OCI-LY7 (cell line): ENCODE results near the gene AP1M2. TPM values are rescaled to one million over a fixed set of nuclear protein-coding genes. Genes with fewer than 3 reads are reported as not detected.

Source experiments
- BruUV-seq: library from RNA; stranded (reverse); fragments of 400-500 nt; replicated peaks from 2 replicates; lab custom pipeline; 2021; lab: Mats Ljungman, UMichigan
- CTCF ChIA-PET: fragments of 300-600 bp; sonication (Branson Sonifier 250); formaldehyde crosslinking; loops from one replicate; lab custom pipeline; 2022; ENCODE audit warnings: antibody characterized with exemption; ENCODE audit not compliant: unreplicated experiment; lab: Charles Lee
- POLR2A ChIA-PET: fragments of 300-600 bp; sonication (Branson Sonifier 250); formaldehyde crosslinking; loops from one replicate; lab custom pipeline; 2022; ENCODE audit warnings: antibody characterized with exemption; lab: Charles Lee
- DNase-seq: peaks from one replicate; pipeline ENCODE4 v3.0.0-alpha.2; 2015; ENCODE audit warnings: low spot score
- H2AFZ ChIP-seq: fragments of 200-600 bp; sonication (generic), shearing (Covaris generic); 2 replicates; pipeline ENCODE4 v1.6.1; 2014; ENCODE audit warnings: mild to moderate bottlenecking, antibody characterized with exemption, low read length, moderate library complexity
- H3K27ac ChIP-seq: fragments of 200-600 bp; sonication (generic); 2 replicates; pipeline ENCODE4 v1.5.1; 2014; ENCODE audit warnings: mixed run types, low read depth, mild to moderate bottlenecking, moderate library complexity, low read length, inconsistent platforms; ENCODE audit not compliant: poor library complexity, severe bottlenecking
- H3K36me3 ChIP-seq: fragments of 200-600 bp; sonication (generic); 2 replicates; pipeline ENCODE4 v1.6.1; 2014; ENCODE audit warnings: mild to moderate bottlenecking, antibody characterized with exemption, low read length, moderate library complexity, mixed read lengths; ENCODE audit not compliant: insufficient read depth
- H3K4me1 ChIP-seq: fragments of 200-600 bp; sonication (generic); 2 replicates; pipeline ENCODE4 v1.5.1; 2014; ENCODE audit warnings: mild to moderate bottlenecking, low read length; ENCODE audit not compliant: insufficient read depth, poor library complexity, severe bottlenecking
- H3K4me2 ChIP-seq: fragments of 200-600 bp; sonication (generic); 2 replicates; pipeline ENCODE4 v1.6.1; 2014; ENCODE audit warnings: mild to moderate bottlenecking, low read length
- H3K4me3 ChIP-seq: fragments of 200-600 bp; sonication (generic); 2 replicates; pipeline ENCODE4 v1.5.1; 2014; ENCODE audit warnings: mild to moderate bottlenecking, low read depth, low read length; ENCODE audit not compliant: poor library complexity, severe bottlenecking
- H3K79me2 ChIP-seq: fragments of 200-600 bp; sonication (generic); 2 replicates; pipeline ENCODE4 v1.6.1; 2016; ENCODE audit warnings: low read depth, mild to moderate bottlenecking, low read length, moderate library complexity, mixed read lengths; ENCODE audit not compliant: insufficient read depth
- H3K9me2 ChIP-seq: fragments of 200-600 bp; sonication (generic); 2 replicates; pipeline ENCODE4 v1.6.1; 2016; ENCODE audit warnings: mild to moderate bottlenecking, low read length, mixed read lengths; ENCODE audit not compliant: insufficient read depth
- H3K9me3 ChIP-seq: fragments of 200-600 bp; sonication (generic); 2 replicates; pipeline ENCODE4 v1.6.1; 2014; ENCODE audit warnings: mild to moderate bottlenecking, mixed run types, low read length, mixed read lengths
- H4K20me1 ChIP-seq: fragments of 200-600 bp; sonication (generic); 2 replicates; pipeline ENCODE4 v1.6.1; 2014; ENCODE audit warnings: mild to moderate bottlenecking, antibody characterized with exemption, low read length, moderate library complexity, mixed read lengths; ENCODE audit not compliant: insufficient read depth
- EZH2phosphoT487 ChIP-seq: fragments of 200-600 bp; sonication (generic); IDR thresholded peaks from 2 replicates; pipeline ENCODE4 v1.6.1; 2018; ENCODE audit warnings: low read depth, borderline replicate concordance, mild to moderate bottlenecking, mixed run types, antibody characterized with exemption, low read length, moderate library complexity, mixed read lengths
- intact Hi-C: fragments of 100-400 bp; cut with micrococcal nuclease; formaldehyde crosslinking; loops from one replicate; pipeline ENCODE4 v1.10.0; 2022; ENCODE audit not compliant: unreplicated experiment
- total RNA-seq, 2 experiments: library from RNA; depleted of rRNA in 1 of 2; stranded (reverse); fragments of >200 nt in 1 of 2; shearing (Covaris generic) in 1 of 2; gene quantifications; 2 replicates each; pipeline ENCODE4 v1.2.3, GENCODE V29; 2014 to 2022
- TF ChIP-seq, protein P1 (sequence below): fragments of 200-600 bp; sonication (generic); conservative IDR thresholded peaks from 2 replicates; pipeline ENCODE4 v1.5.1; 2014; ENCODE audit warnings: mild to moderate bottlenecking, antibody characterized with exemption, low read length, moderate library complexity, mixed read lengths

The AP1M2 gene
- total RNA-seq, 2 experiments from 2014 or later: 0.44 TPM; not detected in 1

DNA sequence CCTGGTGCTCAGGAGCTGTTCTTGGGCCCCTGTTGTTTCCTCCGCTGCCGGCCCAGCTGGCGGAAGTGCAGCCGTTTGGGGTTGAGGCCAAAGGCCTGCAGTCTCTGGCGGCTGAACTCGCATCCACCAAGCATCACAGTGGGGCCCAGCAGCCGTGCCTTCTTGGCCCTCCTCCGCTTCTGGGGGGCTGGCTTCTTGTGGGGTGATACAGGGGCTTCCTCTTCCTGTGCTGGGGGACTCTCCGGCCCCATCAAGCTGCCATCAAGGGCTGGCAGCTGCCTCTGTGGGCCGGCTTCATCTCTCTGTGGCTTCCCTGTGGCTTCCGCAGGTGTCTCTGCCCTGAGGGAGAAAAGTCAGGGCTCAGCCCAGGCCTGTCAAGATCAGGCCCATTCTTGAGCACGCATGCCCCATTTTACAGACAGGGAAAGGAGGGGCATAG, 33.1 kb downstream of the AP1M2 start:
- no peaks in the 10 kb centered on the region; the same call in 1 of the 2 replicates for H3K79me2 ChIP-seq
- no TSS peak for BruUV-seq
- no peaks in the 10 kb centered on the region for H3K9me3 ChIP-seq
- H3K27ac ChIP-seq: peak overlapping the region; percentile 88
- peak overlapping the region; percentile 67 for H3K4me2 ChIP-seq
- peaks cover 92% of the 10 kb centered on the region for H3K36me3 ChIP-seq
- no peak for TF ChIP-seq EZH2phosphoT487
- TF ChIP-seq, protein P1, sequence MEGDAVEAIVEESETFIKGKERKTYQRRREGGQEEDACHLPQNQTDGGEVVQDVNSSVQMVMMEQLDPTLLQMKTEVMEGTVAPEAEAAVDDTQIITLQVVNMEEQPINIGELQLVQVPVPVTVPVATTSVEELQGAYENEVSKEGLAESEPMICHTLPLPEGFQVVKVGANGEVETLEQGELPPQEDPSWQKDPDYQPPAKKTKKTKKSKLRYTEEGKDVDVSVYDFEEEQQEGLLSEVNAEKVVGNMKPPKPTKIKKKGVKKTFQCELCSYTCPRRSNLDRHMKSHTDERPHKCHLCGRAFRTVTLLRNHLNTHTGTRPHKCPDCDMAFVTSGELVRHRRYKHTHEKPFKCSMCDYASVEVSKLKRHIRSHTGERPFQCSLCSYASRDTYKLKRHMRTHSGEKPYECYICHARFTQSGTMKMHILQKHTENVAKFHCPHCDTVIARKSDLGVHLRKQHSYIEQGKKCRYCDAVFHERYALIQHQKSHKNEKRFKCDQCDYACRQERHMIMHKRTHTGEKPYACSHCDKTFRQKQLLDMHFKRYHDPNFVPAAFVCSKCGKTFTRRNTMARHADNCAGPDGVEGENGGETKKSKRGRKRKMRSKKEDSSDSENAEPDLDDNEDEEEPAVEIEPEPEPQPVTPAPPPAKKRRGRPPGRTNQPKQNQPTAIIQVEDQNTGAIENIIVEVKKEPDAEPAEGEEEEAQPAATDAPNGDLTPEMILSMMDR: no peak
- peaks cover 38% of the 10 kb centered on the region for H3K4me1 ChIP-seq
- POLR2A ChIA-PET: interaction anchor here (0.6 to 0.9 kb wide), 2 partner anchors 11 to 42 kb away, joined by 3 to 4 read pairs; no protein-coding TSS in a partner anchor
- no peaks in the 10 kb centered on the region for H4K20me1 ChIP-seq
- CTCF ChIA-PET: interaction anchor here (1.1 kb wide), 1 partner anchor 11 kb away, joined by 5 read pairs; no protein-coding TSS in a partner anchor
- intact Hi-C loops: loop anchor here (1.0 kb wide), 1 partner anchor 11 kb away; no protein-coding TSS in a partner anchor
- DNase-seq: peak; percentile 82
- no peak overlapping the region for H2AFZ ChIP-seq
- peak overlapping the region; percentile 19 for H3K4me3 ChIP-seq
- H3K9me2 ChIP-seq: no peaks in the 10 kb centered on the region

DNA sequence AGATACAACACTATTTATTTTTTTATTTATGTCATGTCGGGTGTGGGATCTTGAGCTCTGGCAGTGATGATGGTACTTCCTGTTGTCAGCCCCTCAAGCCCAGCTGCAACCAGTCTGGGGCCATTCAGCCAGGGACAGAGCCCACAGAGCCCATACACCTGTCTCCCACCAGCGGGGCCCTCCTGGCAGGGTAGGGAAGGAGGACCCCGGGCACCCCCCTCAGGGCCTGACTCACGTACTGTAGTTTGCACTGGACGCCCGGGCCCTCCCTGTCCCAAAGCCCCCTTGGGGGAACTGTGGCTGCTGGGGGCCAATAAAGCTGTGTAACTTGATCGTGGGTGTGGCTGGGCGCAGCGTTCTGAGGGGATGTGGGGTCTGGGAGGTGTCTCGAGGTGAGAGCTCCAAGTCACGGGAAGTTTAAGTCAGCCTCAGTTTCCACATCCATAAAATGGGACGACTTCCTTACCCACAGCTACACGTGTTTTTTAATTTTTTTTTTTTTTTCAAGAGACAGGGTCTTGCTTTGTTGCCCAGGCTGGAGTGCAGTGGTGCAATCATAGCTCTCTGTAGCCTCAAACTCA, 33.9 kb downstream of the AP1M2 start:
- Histone ChIP-seq H3K79me2 (no peaks in the 10 kb centered on the region; the same call in 1 of the 2 replicates), H3K4me2 (peak overlapping the region; percentile 67), H3K9me3 (no peaks in the 10 kb centered on the region), H3K9me2 (no peaks in the 10 kb centered on the region), H2AFZ (no peak overlapping the region), H3K4me1 (peaks cover 38% of the 10 kb centered on the region), H3K4me3 (peak overlapping the region; percentile 19), H3K36me3 (peaks cover 94% of the 10 kb centered on the region), H3K27ac (peak overlapping the region; percentile 88), H4K20me1 (no peaks in the 10 kb centered on the region)
- TF ChIP-seq EZH2phosphoT487: no peak
- TF ChIP-seq, protein P1: no peak
- ChIA-PET POLR2A (interaction anchor here (0.6 to 1.0 kb wide), 5 partner anchors 22 to 148 kb away, joined by 3 to 4 read pairs (median 3); partner anchors contain the start of gene QTRT1), CTCF (no interaction called here)
- TSS peak; percentile 96 for BruUV-seq
- intact Hi-C loops: no loop called here
- peak; percentile 41 for DNase-seq
